ENCODE data around the gene FAAP20.

FAAP20 gene

GRCh38 chr1:2181752-2182151 lies 12.8 kb downstream of the FAAP20 start:
- no peak overlapping the region for H2AFZ ChIP-seq (ENCODE audit: low read length, unreplicated experiment)
- H3K36me3 ChIP-seq (ENCODE audit: insufficient read depth, low read length): no peaks in the 10 kb centered on the region
- no peaks in the 10 kb centered on the region for H3K4me1 ChIP-seq (ENCODE audit: control insufficient read depth, insufficient read depth, low read length, unreplicated experiment)
- H3K27ac ChIP-seq (ENCODE audit: low read depth, low read length): no peak overlapping the region
- no peaks in the 10 kb centered on the region for H3K79me2 ChIP-seq (ENCODE audit: control insufficient read depth, insufficient read depth, low read length, unreplicated experiment)
- no peaks in the 10 kb centered on the region for H3K27me3 ChIP-seq (ENCODE audit: insufficient read depth, low read length)
- no peak overlapping the region for H3K4me3 ChIP-seq (ENCODE audit: low read depth, low read length)

DNA sequence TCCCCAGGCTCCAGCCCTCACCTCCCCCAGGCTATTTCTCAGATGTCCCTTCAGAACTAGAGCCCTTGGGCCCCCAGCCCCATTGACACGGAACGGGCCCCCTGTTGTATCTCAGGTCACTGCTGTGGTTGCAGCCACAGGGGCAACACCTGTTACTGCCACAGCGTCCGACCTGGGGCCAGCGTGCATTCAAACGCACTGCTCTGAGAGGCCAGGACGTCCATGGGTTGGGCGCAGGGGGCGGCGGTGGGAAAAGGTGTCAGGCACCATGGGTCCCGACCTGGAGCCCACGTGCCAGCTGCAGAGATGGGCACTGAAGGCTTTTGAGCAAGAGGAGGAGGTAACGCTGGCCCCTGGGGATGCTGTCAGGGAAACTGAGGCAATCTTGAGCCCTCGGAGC lies 13.3 kb downstream of the FAAP20 start:
- H3K36me3 ChIP-seq (ENCODE audit: insufficient read depth, low read length): no peaks in the 10 kb centered on the region
- H3K4me3 ChIP-seq (ENCODE audit: low read depth, low read length): no peak overlapping the region
- no peak overlapping the region for H3K27ac ChIP-seq (ENCODE audit: low read depth, low read length)
- no peaks in the 10 kb centered on the region for H3K79me2 ChIP-seq (ENCODE audit: control insufficient read depth, insufficient read depth, low read length, unreplicated experiment)
- H3K4me1 ChIP-seq (ENCODE audit: control insufficient read depth, insufficient read depth, low read length, unreplicated experiment): no peaks in the 10 kb centered on the region
- H2AFZ ChIP-seq (ENCODE audit: low read length, unreplicated experiment): no peak overlapping the region
- H3K27me3 ChIP-seq (ENCODE audit: insufficient read depth, low read length): no peaks in the 10 kb centered on the region

- Histone ChIP-seq H3K36me3 (ENCODE audit: insufficient read depth, low read length) (no peaks in the 10 kb centered on the region), H3K4me3 (ENCODE audit: low read depth, low read length) (no peak overlapping the region), H3K79me2 (ENCODE audit: control insufficient read depth, insufficient read depth, low read length, unreplicated experiment) (no peaks in the 10 kb centered on the region), H3K4me1 (ENCODE audit: control insufficient read depth, insufficient read depth, low read length, unreplicated experiment) (no peaks in the 10 kb centered on the region), H2AFZ (ENCODE audit: low read length, unreplicated experiment) (no peak overlapping the region), H3K27me3 (ENCODE audit: insufficient read depth, low read length) (no peaks in the 10 kb centered on the region), H3K27ac (ENCODE audit: low read depth, low read length) (no peak overlapping the region)
These were observed 14.0 kb downstream of the FAAP20 start for GRCh38 chr1:2180297-2181245.

GRCh38 chr1:2179283-2180013 lies 15.1 kb downstream of the FAAP20 start:
- H2AFZ ChIP-seq (ENCODE audit: low read length, unreplicated experiment): no peak overlapping the region
- no peaks in the 10 kb centered on the region for H3K36me3 ChIP-seq (ENCODE audit: insufficient read depth, low read length)
- no peaks in the 10 kb centered on the region for H3K27me3 ChIP-seq (ENCODE audit: insufficient read depth, low read length)
- no peak overlapping the region for H3K27ac ChIP-seq (ENCODE audit: low read depth, low read length)
- H3K79me2 ChIP-seq (ENCODE audit: control insufficient read depth, insufficient read depth, low read length, unreplicated experiment): no peaks in the 10 kb centered on the region
- no peaks in the 10 kb centered on the region for H3K4me1 ChIP-seq (ENCODE audit: control insufficient read depth, insufficient read depth, low read length, unreplicated experiment)
- H3K4me3 ChIP-seq (ENCODE audit: low read depth, low read length): no peak overlapping the region

DNA sequence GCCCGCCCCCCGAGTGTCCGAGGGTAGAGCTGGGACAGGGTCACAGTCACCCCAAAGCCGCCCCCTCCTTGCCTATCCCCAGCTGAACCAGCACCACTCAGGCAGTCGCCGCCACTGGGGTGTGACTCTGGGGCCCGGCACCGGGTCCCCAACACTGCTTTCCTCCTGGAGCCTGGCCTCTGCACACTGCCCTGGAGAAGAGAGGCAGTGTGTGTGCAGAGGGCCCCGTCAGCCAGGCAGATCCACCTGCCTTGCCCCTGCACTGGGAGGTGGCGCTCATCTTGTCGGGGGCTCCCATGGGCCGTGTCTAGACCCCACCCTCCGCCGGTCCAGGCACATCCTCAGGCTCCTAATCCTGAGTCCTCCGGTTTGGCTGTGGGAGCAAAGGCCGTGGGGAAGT lies 15.7 kb downstream of the FAAP20 start:
- Histone ChIP-seq H3K4me1 (ENCODE audit: control insufficient read depth, insufficient read depth, low read length, unreplicated experiment) (no peaks in the 10 kb centered on the region), H3K27me3 (ENCODE audit: insufficient read depth, low read length) (no peaks in the 10 kb centered on the region), H3K27ac (ENCODE audit: low read depth, low read length) (no peak overlapping the region), H3K79me2 (ENCODE audit: control insufficient read depth, insufficient read depth, low read length, unreplicated experiment) (no peaks in the 10 kb centered on the region), H2AFZ (ENCODE audit: low read length, unreplicated experiment) (no peak overlapping the region), H3K36me3 (ENCODE audit: insufficient read depth, low read length) (no peaks in the 10 kb centered on the region), H3K4me3 (ENCODE audit: low read depth, low read length) (no peak overlapping the region)

DNA sequence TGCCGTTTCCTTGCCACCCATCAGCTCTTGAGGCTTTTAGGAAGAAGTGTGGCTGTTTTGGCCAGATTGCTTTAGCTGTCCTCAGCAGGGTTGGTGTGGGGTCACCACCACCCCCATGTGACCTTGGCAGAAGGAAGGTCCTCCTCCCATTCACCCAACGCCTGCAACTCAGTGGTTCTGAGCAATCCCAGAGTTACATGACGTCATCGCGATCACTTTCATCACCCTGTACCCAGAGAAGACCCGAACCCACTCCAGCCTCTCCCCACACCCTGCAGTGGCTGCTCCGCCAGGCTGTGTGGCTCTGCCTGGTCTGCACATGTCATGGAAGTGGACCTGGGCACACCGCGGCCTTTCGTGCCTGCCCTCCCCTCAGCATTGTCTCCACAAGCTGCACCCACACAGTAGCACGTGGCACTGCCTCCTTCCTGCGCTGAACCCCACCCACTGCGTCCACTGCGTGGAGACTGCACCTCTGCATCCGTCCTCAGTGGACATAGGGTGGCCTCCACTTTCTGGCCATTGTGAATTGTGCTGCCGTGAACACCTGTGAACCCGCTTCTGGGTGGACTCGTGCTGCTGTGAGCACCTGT lies 16.5 kb downstream of the FAAP20 start:
- Histone ChIP-seq H2AFZ (ENCODE audit: low read length, unreplicated experiment) (no peak overlapping the region), H3K27ac (ENCODE audit: low read depth, low read length) (no peak overlapping the region), H3K36me3 (ENCODE audit: insufficient read depth, low read length) (no peaks in the 10 kb centered on the region), H3K27me3 (ENCODE audit: insufficient read depth, low read length) (no peaks in the 10 kb centered on the region), H3K4me1 (ENCODE audit: control insufficient read depth, insufficient read depth, low read length, unreplicated experiment) (no peaks in the 10 kb centered on the region), H3K4me3 (ENCODE audit: low read depth, low read length) (no peak overlapping the region), H3K79me2 (ENCODE audit: control insufficient read depth, insufficient read depth, low read length, unreplicated experiment) (no peaks in the 10 kb centered on the region)

DNA sequence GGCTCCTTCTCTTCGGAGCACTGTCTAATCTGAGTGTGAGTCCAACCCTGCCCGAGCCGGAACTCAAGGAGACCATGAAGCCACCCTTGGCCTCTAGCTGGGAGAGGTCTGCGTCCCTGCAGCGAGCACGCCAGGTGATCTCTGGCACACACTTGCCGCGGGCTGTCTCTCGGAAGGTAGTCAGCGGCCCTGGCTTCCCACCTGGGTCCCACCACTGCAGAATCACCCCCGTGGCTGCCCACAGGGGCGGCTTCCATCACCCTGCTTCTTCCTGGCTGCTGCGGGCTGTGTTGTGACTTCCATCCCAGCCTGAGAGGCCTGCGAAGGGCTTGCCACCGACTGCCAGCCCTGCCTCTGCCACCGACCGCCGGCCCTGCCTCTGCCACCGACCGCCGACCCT lies 17.0 kb downstream of the FAAP20 start:
- H3K27ac ChIP-seq (ENCODE audit: low read depth, low read length): no peak overlapping the region
- no peak overlapping the region for H2AFZ ChIP-seq (ENCODE audit: low read length, unreplicated experiment)
- H3K36me3 ChIP-seq (ENCODE audit: insufficient read depth, low read length): no peaks in the 10 kb centered on the region
- no peaks in the 10 kb centered on the region for H3K4me1 ChIP-seq (ENCODE audit: control insufficient read depth, insufficient read depth, low read length, unreplicated experiment)
- no peaks in the 10 kb centered on the region for H3K27me3 ChIP-seq (ENCODE audit: insufficient read depth, low read length)
- H3K4me3 ChIP-seq (ENCODE audit: low read depth, low read length): no peak overlapping the region
- H3K79me2 ChIP-seq (ENCODE audit: control insufficient read depth, insufficient read depth, low read length, unreplicated experiment): no peaks in the 10 kb centered on the region

GRCh38 chr1:2176615-2177014 lies 18.0 kb downstream of the FAAP20 start:
- Histone ChIP-seq H3K4me1 (ENCODE audit: control insufficient read depth, insufficient read depth, low read length, unreplicated experiment) (no peaks in the 10 kb centered on the region), H3K4me3 (ENCODE audit: low read depth, low read length) (no peak overlapping the region), H2AFZ (ENCODE audit: low read length, unreplicated experiment) (no peak overlapping the region), H3K36me3 (ENCODE audit: insufficient read depth, low read length) (no peaks in the 10 kb centered on the region), H3K79me2 (ENCODE audit: control insufficient read depth, insufficient read depth, low read length, unreplicated experiment) (no peaks in the 10 kb centered on the region), H3K27ac (ENCODE audit: low read depth, low read length) (no peak overlapping the region), H3K27me3 (ENCODE audit: insufficient read depth, low read length) (no peaks in the 10 kb centered on the region)

DNA sequence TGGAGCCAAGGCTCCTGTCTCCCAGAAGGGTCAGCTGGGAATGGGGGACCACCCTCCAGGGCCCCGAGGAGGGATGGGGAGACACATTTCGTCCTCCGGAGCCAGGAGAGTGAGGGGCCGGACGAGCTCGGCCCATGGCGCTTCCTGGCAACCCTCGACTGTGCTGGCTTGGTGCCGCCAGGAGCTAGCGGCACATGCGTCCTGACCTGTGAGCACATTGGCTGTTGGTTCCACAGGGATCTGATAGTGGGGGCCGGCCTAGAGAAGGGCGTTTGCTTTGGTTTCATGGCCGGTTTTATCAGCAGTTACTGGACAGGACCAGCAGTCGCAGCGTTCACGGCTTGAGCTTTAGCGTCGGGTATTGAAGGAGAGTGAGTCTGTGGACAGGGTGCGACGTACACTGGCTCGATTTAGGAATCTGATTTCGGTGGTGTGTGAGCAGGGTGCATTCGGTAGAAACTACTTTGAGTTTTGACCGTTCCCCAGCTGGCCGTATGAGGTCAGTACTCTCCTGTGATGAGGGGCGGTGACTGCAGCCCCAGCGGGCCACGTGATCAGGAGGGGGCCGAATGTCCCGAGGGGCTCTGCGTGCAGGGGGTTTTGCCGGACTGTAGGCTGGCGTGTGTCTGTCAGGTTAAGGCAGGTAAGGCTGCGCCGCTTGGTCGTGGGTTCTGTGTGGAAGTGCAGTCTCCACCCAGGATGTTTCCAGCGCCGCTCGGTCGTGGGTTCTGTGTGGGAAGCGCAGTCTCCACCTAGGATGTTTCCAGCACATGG lies 18.7 kb downstream of the FAAP20 start:
- Histone ChIP-seq H3K79me2 (ENCODE audit: control insufficient read depth, insufficient read depth, low read length, unreplicated experiment) (no peaks in the 10 kb centered on the region), H3K27ac (ENCODE audit: low read depth, low read length) (no peak overlapping the region), H3K36me3 (ENCODE audit: insufficient read depth, low read length) (no peaks in the 10 kb centered on the region), H2AFZ (ENCODE audit: low read length, unreplicated experiment) (no peak overlapping the region), H3K4me3 (ENCODE audit: low read depth, low read length) (no peak overlapping the region), H3K4me1 (ENCODE audit: control insufficient read depth, insufficient read depth, low read length, unreplicated experiment) (no peaks in the 10 kb centered on the region), H3K27me3 (ENCODE audit: insufficient read depth, low read length) (no peaks in the 10 kb centered on the region)

GRCh38 chr1:2175055-2175414 lies 19.5 kb downstream of the FAAP20 start:
- H2AFZ ChIP-seq (ENCODE audit: low read length, unreplicated experiment): peak overlapping the region; percentile 97
- H3K36me3 ChIP-seq (ENCODE audit: insufficient read depth, low read length): no peaks in the 10 kb centered on the region
- H3K4me3 ChIP-seq (ENCODE audit: low read depth, low read length): peak overlapping the region; percentile 74
- no peaks in the 10 kb centered on the region for H3K79me2 ChIP-seq (ENCODE audit: control insufficient read depth, insufficient read depth, low read length, unreplicated experiment)
- H3K27me3 ChIP-seq (ENCODE audit: insufficient read depth, low read length): no peaks in the 10 kb centered on the region
- H3K27ac ChIP-seq (ENCODE audit: low read depth, low read length): no peak overlapping the region
- H3K4me1 ChIP-seq (ENCODE audit: control insufficient read depth, insufficient read depth, low read length, unreplicated experiment): no peaks in the 10 kb centered on the region

Measured in ACC112 (cell line).